Endometrial microvascular endothelial cells (primary cell): ENCODE data around the gene B4GAT1. TPM values are rescaled to one million over a fixed set of nuclear protein-coding genes. Genes with fewer than 3 reads are reported as not detected.
"Not testable (repeated sequence)": the region's sequence is repeated elsewhere in the genome, so short reads cannot be mapped to it uniquely, and the experiment has no call there.

Experiments
- in situ Hi-C: cut with HindIII; loops from 2 replicates; pipeline ENCODE4 v1.10.0; 2017; ENCODE audit warnings: low sequenced_read_pairs, low pct_unique_long_range_greater_than_20kb; ENCODE audit errors: inconsistent ontology term
- total RNA-seq: library from RNA; depleted of rRNA; stranded (reverse); fragments of >200 nt; gene quantifications from one replicate; pipeline ENCODE4 v1.2.3, GENCODE V29; 2015; ENCODE audit errors: inconsistent ontology term

B4GAT1 gene
- total RNA-seq, 1 donor from 2014 or later = 27.8 TPM

DNA sequence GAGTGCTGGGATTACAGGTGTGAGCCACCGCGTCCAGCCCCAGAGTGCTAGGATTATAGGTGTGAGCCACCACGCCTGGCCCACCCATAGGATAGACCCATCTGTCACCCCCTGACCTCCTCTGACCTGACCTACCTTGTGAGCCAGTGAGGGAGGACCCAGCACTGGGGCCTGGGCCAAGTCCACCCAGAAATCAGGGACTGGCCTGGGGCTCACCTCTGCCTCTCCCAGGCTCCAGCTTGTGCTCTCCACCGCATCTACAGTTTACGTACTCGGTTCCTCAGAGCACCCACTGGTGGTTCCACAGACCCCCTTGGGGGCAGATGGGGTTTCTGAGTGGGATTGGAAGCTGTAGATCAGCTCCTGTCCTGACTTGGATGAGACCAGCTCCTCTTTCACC is 17.7 kb upstream of the B4GAT1 start:
- in situ Hi-C loops = no loop called here

DNA sequence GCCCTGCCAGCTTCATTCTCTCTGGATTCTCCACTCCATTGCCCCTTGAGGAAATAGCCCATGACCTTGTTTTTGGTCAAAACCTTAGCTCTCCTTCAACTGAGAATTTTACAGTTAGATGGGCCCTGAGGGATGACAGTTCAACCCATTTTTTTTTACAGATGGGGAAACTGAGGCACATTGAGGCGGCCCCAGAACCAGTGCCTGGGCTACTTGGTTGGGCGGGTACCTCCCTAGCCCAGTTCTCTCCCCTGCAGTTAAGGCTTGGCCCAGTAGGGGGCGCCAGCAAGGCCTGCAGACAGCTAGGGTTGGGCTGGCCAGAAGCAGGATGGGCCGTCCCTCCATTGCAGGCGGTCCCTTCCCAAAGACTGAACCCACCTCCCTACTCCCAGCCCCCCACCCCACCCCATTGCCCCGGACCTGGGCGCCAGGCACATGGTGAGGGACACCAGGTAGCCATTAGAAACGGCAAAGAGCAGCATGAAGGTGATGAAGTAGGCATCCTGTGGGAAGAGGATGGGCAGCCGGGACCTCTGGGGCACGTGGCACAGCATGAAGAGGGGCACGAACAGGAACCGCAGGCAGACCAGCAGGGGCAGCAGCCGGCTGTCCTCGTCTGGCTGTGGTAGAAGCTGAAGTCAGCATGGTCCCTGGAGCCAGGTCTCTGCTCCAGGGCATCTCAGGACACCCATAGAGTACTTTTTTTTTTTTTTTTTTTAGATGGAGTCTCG is 16.5 kb upstream of the B4GAT1 start:
- in situ Hi-C loops = no loop called here

DNA sequence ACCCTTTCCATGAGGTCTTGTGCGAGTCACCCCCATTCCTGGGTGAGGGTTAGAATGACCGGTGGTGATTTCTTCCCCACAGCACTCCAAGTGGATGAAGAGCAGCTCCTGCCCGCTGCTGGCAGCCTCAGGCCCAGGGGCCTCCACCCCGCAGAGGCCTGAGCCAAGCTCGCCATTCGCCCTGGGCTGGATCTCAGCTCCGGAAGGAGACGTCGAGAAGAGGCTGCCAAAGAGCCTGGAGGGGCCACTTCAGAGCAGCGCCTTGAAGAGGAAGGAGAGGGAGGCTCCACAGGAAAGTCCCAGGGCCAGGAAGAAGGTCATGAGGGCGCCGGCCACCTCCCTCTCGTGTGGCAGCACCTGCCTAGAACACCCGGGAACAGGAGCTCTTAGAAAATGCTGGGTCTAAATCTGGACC is 15.8 kb upstream of the B4GAT1 start:
- in situ Hi-C loops = no loop called here

DNA sequence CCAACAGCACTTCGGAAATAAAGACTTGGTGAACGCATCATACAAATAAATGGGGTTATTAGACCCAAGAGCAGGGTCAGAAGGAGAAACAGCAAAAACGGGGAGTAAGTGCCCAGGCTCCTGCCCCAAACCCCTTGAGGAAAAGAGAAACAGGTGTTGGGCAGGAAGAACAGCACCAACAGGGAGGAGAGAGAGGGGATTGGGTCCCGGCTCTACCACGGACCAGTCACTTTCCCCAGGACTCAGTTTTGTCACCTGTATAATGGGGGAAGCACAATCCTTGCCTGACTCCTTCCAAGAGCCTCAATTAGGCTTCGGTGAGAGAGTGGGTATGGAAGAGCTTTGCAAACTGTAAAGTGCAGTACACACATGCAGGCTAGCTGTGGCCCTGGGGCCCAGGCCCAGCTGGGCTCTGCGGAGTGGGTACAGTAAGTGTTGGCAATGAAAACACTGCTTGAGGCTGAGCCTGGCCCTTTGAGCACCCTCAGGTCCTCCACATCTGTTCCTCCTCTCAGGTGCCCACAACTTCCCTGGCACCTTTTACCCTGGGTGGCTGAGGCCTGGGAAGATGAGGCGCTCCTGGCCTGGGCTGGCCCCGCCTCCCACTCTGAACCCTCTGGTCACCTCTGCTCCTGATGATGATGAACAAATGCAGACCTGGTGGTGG is 15.2 kb upstream of the B4GAT1 start:
- in situ Hi-C loops = no loop called here

GRCh38 chr11:66361502-66361941 is 14.1 kb upstream of the B4GAT1 start:
- in situ Hi-C loops = no loop called here

DNA sequence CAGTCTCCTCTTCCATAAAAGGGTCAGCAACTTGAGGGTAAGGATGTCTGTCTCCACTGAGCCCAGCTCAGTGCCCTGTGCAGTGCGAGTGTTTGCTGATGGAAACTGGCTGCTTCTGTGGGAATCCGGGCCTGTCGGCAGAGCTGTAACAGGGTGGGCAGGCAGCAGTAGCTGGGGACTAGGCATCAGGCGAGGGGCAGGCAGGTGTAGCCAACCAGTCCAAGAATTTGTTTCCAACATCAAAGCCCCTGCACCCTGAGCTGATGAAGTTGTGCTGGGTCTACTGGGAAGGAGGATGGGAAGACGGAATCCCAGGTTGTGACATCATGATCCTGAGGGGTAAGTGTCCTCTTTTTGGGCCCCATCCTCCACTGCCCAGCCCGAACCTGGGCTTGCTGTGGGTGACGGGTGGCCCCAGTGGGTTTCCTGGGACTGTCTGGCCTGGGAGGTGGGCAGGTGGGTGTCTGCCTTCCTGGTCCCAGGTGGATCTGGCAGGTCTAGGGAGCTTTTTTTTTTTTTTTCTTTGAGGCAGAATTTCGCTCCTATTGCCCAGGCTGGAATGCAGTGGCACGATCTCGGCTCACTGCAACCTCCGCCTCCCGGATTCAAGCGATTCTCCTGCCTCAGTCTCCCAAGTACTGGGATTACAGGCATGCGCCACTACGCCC is 13.1 kb upstream of the B4GAT1 start:
- in situ Hi-C loops = no loop called here

- in situ Hi-C loops = no loop called here
Measured at GRCh38 chr11:66359662-66360087, 12.2 kb upstream of the B4GAT1 start.

DNA sequence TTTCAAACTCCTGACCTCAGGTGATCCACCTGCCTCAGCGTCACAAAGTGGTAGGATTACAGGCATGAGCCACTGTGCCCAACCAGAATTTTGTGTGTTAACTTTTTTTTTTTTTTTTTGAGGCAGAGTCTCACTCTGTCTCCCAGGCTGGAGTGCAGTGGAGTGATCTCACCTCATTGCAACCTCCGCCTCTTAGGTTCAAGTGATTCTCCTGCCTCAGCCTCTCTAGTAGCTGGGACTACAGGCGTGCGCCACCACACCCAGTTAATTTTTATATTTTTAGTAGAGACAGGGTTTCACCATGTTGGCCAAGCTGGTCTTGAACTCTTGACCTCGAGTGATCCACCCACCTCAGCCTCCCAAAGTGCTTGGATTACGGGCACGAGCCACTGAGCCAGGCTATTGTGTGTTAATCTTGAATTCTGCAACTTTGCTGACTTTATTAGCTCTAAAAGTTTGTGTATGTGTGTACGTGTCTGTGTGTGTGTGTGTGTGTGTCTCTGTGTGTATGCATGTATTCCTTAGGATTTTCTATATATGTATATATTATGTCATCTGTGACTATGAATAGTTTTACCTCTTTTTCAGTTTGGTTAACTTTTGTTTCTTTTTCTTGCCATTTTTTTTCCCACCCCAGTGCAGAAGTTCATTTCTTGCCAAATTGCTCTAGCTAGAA is 3.3 kb upstream of the B4GAT1 start:
- in situ Hi-C loops = not testable (repeated sequence)

- in situ Hi-C loops = no loop called here
Measured at GRCh38 chr11:66349084-66349386, 1.6 kb upstream of the B4GAT1 start.

DNA sequence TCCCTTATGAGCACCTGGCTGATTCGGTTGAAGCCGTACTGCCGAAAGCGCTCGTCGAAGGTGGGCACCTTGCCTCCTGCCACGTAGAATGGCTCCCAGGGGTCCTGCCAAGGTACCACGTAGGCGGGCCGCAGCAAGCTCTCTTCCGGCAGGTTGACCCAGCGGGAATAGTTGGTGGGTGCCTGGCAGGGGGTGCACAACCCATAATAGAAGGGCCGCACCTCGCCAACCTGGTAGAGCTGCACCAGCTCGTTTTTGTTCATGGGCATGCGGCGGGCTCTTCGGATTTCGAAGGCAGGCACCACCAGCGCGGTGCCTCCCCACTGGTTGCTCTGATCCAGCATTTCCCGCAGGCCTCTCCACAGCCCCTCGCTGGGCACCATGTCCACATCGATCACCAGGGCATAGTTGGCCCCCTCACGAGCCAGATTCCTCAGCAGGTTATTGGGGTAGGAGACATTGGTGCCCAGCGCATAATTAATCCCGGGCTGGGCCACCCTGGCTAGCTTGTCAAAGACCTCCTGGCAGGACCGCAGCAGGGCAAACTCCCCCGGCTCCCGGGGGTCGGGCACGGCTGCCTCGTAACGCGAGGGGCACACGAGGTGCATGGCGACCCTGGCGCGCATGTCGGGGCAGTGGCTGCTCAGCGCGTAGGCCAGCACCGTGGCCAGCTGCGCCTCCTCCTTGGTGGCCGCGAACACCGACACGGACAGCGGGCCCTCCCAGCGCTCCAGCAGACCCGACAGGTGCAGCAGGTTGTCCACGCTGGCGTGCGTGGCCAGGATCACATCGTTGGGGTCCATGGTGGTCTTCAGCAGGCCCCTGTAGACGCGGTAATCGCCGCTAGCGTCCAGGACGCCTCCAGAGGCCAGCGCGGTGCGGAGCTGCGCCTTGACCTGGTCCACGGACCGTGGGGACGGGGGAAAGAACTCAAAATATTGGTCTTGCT is 679 bp downstream of the B4GAT1 start:
- in situ Hi-C loops = no loop called here

GRCh38 chr11:66345316-66345649 is 2.1 kb downstream of the B4GAT1 start:
- in situ Hi-C loops = no loop called here

DNA sequence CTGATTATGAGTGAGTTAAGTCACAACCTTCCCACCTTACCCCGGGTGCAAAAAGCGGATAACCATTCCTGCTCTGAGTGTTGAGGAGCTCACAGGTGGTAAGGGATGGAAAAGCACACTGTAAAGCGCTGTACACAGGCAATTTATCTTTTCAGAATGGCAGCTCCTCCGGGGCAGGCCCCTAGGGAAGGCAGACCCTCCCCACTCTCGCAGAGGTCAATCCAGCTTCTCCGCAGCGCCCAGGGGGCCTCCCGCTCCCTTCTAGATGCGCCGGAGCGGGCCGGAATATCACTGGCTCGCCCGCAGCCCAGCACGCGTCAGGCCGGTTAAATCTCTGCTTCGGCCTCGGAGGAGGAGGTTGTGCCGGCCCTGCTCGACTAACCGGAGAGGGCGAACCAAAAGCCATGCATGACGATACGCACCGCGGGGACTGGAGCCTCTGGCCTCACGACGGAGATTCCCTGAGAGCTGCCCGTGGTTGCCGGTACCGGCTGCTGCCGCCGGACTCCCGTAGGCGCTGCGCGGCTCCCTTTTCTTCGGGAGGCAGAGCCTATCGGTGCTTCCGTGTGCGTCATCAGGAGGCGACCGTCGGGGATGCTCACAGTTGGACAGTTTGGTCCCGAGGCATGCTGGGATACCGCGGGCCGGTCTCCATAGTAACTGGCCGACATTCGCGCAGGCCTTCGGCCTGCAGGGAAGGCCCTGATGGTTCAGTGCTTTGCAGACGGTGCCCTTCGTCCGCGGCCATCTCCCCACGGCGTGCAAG is 2.7 kb downstream of the B4GAT1 start, which contains the start of gene BRMS1:
BRMS1 (minus strand) TSS at position 555 of the 766 bp plus-strand sequence. CDS start 2,870 bp downstream, outside the sequence.
- in situ Hi-C loops = no loop called here

- in situ Hi-C loops = no loop called here
Measured at GRCh38 chr11:66343176-66343575, 4.3 kb downstream of the B4GAT1 start.

- in situ Hi-C loops = no loop called here
Measured at GRCh38 chr11:66341502-66342126, 5.8 kb downstream of the B4GAT1 start.

DNA sequence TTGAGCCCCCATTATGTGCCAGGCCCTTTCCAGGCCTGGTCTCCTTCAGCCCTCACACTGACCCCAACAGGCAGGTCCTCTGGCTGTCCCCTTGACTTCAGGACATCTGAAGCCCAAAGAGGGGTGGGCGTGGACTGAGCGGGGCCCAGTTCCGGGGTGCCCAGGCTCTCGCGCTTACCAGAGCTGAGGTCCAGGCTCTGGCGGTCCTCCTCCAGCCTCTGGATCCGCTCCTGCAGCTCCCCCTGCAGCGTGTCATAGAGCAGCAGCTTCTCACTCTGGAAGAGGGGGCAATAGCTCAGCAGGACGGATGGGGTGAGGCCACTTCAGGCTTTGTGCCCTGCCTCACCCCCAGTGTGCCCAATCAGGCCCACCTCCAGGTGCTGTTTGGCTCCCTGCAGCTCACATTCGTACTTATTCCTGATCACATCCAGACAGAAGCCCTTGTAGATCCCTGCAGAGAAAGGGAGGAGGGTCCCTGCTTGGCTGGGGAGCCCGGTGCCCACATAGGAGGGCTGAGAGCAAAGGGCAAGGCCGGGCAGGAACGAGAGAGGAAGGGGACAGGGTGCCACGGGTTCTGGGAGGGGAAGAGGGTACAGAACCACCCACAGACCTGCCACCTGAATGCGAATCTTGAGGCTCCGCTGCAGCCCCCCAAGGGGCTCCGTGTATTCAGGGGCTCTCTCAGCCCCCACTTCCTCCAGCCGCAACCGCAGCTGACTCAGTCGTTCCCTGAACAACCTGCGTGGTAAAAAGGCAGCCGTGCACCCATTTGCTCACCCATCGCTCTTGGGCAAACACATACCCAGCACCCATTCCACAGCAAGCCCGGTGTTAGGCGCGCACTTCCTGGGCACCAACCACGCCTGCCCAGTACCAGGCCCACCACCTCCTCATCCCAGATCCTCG is 6.6 kb downstream of the B4GAT1 start:
- in situ Hi-C loops = no loop called here

GRCh38 chr11:66339686-66340483 is 7.5 kb downstream of the B4GAT1 start:
- in situ Hi-C loops = no loop called here
